CD14-positive monocyte (primary cell): ENCODE results near the gene ARHGAP15. TPM values are rescaled to one million over a fixed set of nuclear protein-coding genes. Genes with fewer than 3 reads are reported as not detected.

Source experiments
- DNase-seq, 3 donors: peaks; one replicate each; pipeline ENCODE4 v3.0.0-alpha.2; 2011 to 2022
- H2AFZ ChIP-seq: 2 replicates; pipeline ENCODE4 v1.6.0; 2012; ENCODE audit warnings: mild to moderate bottlenecking, low read depth, low read length, inconsistent platforms; ENCODE audit not compliant: insufficient read depth, poor library complexity, severe bottlenecking
- H3K27ac ChIP-seq, 2 donors: 1 replicate in 1 of 2; 2 replicates in 1 of 2; pipeline ENCODE4 v1.5.1; 2012 to 2013; ENCODE audit warnings: low read length in 2 of 2, control low read depth in 1 of 2, inconsistent platforms in 1 of 2, low read depth in 1 of 2, mild to moderate bottlenecking in 1 of 2
- H3K27me3 ChIP-seq, 2 donors: one replicate each; pipeline versions ENCODE4 v1.6.0 to v1.6.1; 2011 to 2013; ENCODE audit warnings: low read length in 2 of 2; ENCODE audit not compliant: control insufficient read depth in 2 of 2, insufficient read depth in 2 of 2
- H3K36me3 ChIP-seq, 2 donors: replicated peaks in 1 of 2; 1 replicate in 1 of 2; 2 replicates in 1 of 2; pipeline versions ENCODE4 v1.5.1 to v1.6.1; 2012 to 2013; ENCODE audit warnings: low read length in 2 of 2, control low read depth in 1 of 2, inconsistent platforms in 1 of 2, mild to moderate bottlenecking in 1 of 2; ENCODE audit not compliant: insufficient read depth in 2 of 2, control insufficient read depth in 1 of 2
- H3K4me1 ChIP-seq, 2 donors: 1 replicate in 1 of 2; 2 replicates in 1 of 2; pipeline versions ENCODE4 v1.5.1 to v1.6.1; 2012 to 2013; ENCODE audit warnings: low read length in 2 of 2, control low read depth in 1 of 2, inconsistent platforms in 1 of 2, mild to moderate bottlenecking in 1 of 2, moderate library complexity in 1 of 2; ENCODE audit not compliant: insufficient read depth in 2 of 2, control insufficient read depth in 1 of 2
- H3K4me2 ChIP-seq: replicated peaks from 2 replicates; pipeline ENCODE3; 2012; ENCODE audit warnings: low read length, moderate library complexity, mild to moderate bottlenecking; ENCODE audit not compliant: poor library complexity, severe bottlenecking; ENCODE audit errors: extremely low read depth
- H3K4me3 ChIP-seq, 3 experiments: fragments of 200-600 bp in 1 of 3; sonication (generic) in 1 of 3; replicated peaks in 1 of 3; 1 replicate in 2 of 3; 2 replicates in 1 of 3; pipeline ENCODE4 v1.5.1; 2011 to 2013; ENCODE audit warnings: low read length in 3 of 3, mild to moderate bottlenecking in 3 of 3, control low read depth in 2 of 3, low read depth in 2 of 3, inconsistent platforms in 1 of 3, moderate library complexity in 1 of 3
- H3K79me2 ChIP-seq: 2 replicates; pipeline ENCODE4 v1.6.0; 2012; ENCODE audit warnings: mild to moderate bottlenecking, control low read depth, inconsistent platforms, low read length, moderate library complexity; ENCODE audit not compliant: insufficient read depth
- H3K9ac ChIP-seq: 2 replicates; pipeline ENCODE4 v1.6.0; 2017; ENCODE audit warnings: low read length, mild to moderate bottlenecking; ENCODE audit not compliant: insufficient read depth, poor library complexity, severe bottlenecking
- H3K9me3 ChIP-seq, 2 donors: replicated peaks in 1 of 2; 1 replicate in 1 of 2; 2 replicates in 1 of 2; pipeline versions ENCODE4 v1.5.1 to v1.6.1; 2012 to 2013; ENCODE audit warnings: low read length in 2 of 2, control low read depth in 1 of 2; ENCODE audit not compliant: control insufficient read depth in 1 of 2, insufficient read depth in 1 of 2
- H4K20me1 ChIP-seq: 2 replicates; pipeline ENCODE4 v1.6.0; 2012; ENCODE audit warnings: mild to moderate bottlenecking, low read length, control low read depth, moderate library complexity; ENCODE audit not compliant: insufficient read depth
- H3K27ac Mint-ChIP-seq, 7 donors: one replicate each; pipeline ENCODE4 v1.8.0; 2020; ENCODE audit warnings: mild to moderate bottlenecking in 7 of 7, mixed read lengths in 7 of 7, moderate library complexity in 6 of 7, inconsistent platforms in 2 of 7
- H3K27me3 Mint-ChIP-seq, 3 donors: one replicate each; pipeline ENCODE4 v1.8.0; 2021 to 2022; ENCODE audit warnings: low read depth in 3 of 3, mild to moderate bottlenecking in 3 of 3, mixed read lengths in 3 of 3, moderate library complexity in 3 of 3, inconsistent platforms in 1 of 3
- H3K36me3 Mint-ChIP-seq, 2 donors: one replicate each; pipeline ENCODE4 v1.8.0; 2020; ENCODE audit warnings: mixed read lengths in 2 of 2, inconsistent platforms in 1 of 2, mild to moderate bottlenecking in 1 of 2
- H3K4me1 Mint-ChIP-seq: one replicate; pipeline ENCODE4 v1.8.0; 2020; ENCODE audit warnings: mild to moderate bottlenecking, mixed read lengths
- H3K4me3 Mint-ChIP-seq, 2 donors: one replicate each; pipeline ENCODE4 v1.8.0; 2020; ENCODE audit warnings: mild to moderate bottlenecking in 2 of 2, mixed read lengths in 2 of 2, moderate library complexity in 1 of 2
- H3K9me3 Mint-ChIP-seq, 7 donors: one replicate each; pipeline ENCODE4 v1.8.0; 2020 to 2022; ENCODE audit warnings: mixed read lengths in 7 of 7, mild to moderate bottlenecking in 6 of 7, moderate library complexity in 6 of 7, inconsistent platforms in 2 of 7
- WGBS: methylation state at CpG from one replicate; pipeline ENCODE4 v1.1.5; 2013; ENCODE audit warnings: missing lambda C conversion rate; ENCODE audit not compliant: insufficient coverage; 5-methylcytosine and 5-hydroxymethylcytosine counted together
- intact Hi-C, 2 donors: fragments of 100-400 bp; cut with micrococcal nuclease; formaldehyde crosslinking; loops; one replicate each; pipeline versions ENCODE4 v1.15.0 to v1.15.1; 2023
- polyA plus RNA-seq, 3 donors: library from polyadenylated mRNA; depleted of rRNA in 1 of 3; unstranded in 2 of 3; stranded (reverse) in 1 of 3; fragments of 300-500 nt in 2 of 3; fragments of >200 nt in 1 of 3; fragmentation: Illumina TruSeq in 2 of 3; gene quantifications; 1 replicate in 2 of 3; 2 replicates in 1 of 3; pipeline ENCODE4 v1.2.3, GENCODE V29; 2012 to 2021
- TF ChIP-seq, protein P1 (sequence below): fragments of 200-600 bp; IDR thresholded peaks from one replicate; pipeline ENCODE4 v1.8.0; 2022; ENCODE audit warnings: antibody characterized with exemption, mild to moderate bottlenecking

The ARHGAP15 gene
- polyA plus RNA-seq, 3 donors, result 35.4 to 50.9 (median 50.7) TPM

GRCh38 chr2:143375384-143375880 lies 246.2 kb downstream of the ARHGAP15 start:
- Histone ChIP-seq H3K9ac (no peak overlapping the region), H2AFZ (no peak overlapping the region), H3K36me3 (no peaks in the 10 kb centered on the region), H3K9me3 (no peaks in the 10 kb centered on the region), H3K79me2 (no peaks in the 10 kb centered on the region), H4K20me1 (no peaks in the 10 kb centered on the region), H3K27me3 (no peaks in the 10 kb centered on the region), H3K4me1 (no peaks in the 10 kb centered on the region), H3K4me2 (no peak overlapping the region), H3K27ac (no peak overlapping the region), H3K4me3 (no peak overlapping the region)
- no peaks in the 10 kb centered on the region for H3K9me3 Mint-ChIP-seq
- intact Hi-C loops, result no loop called here
- peak overlapping the region in 1 of 7 donors; percentile 66 for H3K27ac Mint-ChIP-seq
- WGBS, result 80% methylated on average over 1 of the region's 3 CpGs
- H3K4me3 Mint-ChIP-seq, result no peak overlapping the region
- H3K27me3 Mint-ChIP-seq, result no peaks in the 10 kb centered on the region
- no peak for DNase-seq
- peaks cover 2% of the 10 kb centered on the region for H3K4me1 Mint-ChIP-seq
- peaks cover 8 to 9% of the 10 kb centered on the region in 2 donors for H3K36me3 Mint-ChIP-seq
- TF ChIP-seq, protein P1, sequence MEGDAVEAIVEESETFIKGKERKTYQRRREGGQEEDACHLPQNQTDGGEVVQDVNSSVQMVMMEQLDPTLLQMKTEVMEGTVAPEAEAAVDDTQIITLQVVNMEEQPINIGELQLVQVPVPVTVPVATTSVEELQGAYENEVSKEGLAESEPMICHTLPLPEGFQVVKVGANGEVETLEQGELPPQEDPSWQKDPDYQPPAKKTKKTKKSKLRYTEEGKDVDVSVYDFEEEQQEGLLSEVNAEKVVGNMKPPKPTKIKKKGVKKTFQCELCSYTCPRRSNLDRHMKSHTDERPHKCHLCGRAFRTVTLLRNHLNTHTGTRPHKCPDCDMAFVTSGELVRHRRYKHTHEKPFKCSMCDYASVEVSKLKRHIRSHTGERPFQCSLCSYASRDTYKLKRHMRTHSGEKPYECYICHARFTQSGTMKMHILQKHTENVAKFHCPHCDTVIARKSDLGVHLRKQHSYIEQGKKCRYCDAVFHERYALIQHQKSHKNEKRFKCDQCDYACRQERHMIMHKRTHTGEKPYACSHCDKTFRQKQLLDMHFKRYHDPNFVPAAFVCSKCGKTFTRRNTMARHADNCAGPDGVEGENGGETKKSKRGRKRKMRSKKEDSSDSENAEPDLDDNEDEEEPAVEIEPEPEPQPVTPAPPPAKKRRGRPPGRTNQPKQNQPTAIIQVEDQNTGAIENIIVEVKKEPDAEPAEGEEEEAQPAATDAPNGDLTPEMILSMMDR, result no peak

GRCh38 chr2:143378996-143379395 lies 249.8 kb downstream of the ARHGAP15 start:
- no CpG with 5 or more reads among the region's 2 CpGs for WGBS
- no peaks in the 10 kb centered on the region for H3K36me3 ChIP-seq
- H3K27me3 ChIP-seq, result no peaks in the 10 kb centered on the region
- TF ChIP-seq, protein P1, result no peak
- no peaks in the 10 kb centered on the region for H3K9me3 ChIP-seq
- Mint-ChIP-seq H3K4me1 (peaks cover 2% of the 10 kb centered on the region), H3K4me3 (no peak overlapping the region), H3K36me3 (peaks cover 3 to 7% of the 10 kb centered on the region in 2 donors), H3K27me3 (no peaks in the 10 kb centered on the region), H3K9me3 (no peaks in the 10 kb centered on the region), H3K27ac (no peak overlapping the region)
- H3K27ac ChIP-seq, result no peak overlapping the region
- H3K9ac ChIP-seq, result no peak overlapping the region
- DNase-seq, result no peak
- H4K20me1 ChIP-seq, result no peaks in the 10 kb centered on the region
- H3K79me2 ChIP-seq, result no peaks in the 10 kb centered on the region
- H3K4me2 ChIP-seq, result no peak overlapping the region
- no peaks in the 10 kb centered on the region for H3K4me1 ChIP-seq
- H2AFZ ChIP-seq, result no peak overlapping the region
- H3K4me3 ChIP-seq, result no peak overlapping the region
- intact Hi-C loops, result no loop called here
